Neural cell (in vitro differentiated cells): ENCODE results near the gene KIF3B.

ENCODE experiments used
- CTCF ChIP-seq: fragments of 450-650 bp; IDR thresholded peaks from 2 replicates; pipeline ENCODE4 v1.5.1; 2014; ENCODE audit warnings: antibody characterized with exemption, mild to moderate bottlenecking, moderate library complexity; ENCODE audit not compliant: poor library complexity, severe bottlenecking
- EP300 ChIP-seq: fragments of 450-650 bp; conservative IDR thresholded peaks from 2 replicates; pipeline ENCODE4 v1.6.1; 2014; ENCODE audit warnings: antibody characterized with exemption, mild to moderate bottlenecking, moderate library complexity; ENCODE audit not compliant: poor library complexity, severe bottlenecking
- EZH2 ChIP-seq: fragments of 200-600, 300-800 bp; shearing (Covaris generic), sonication (generic); IDR thresholded peaks from 2 replicates; pipeline ENCODE4 v1.6.1; 2014; ENCODE audit warnings: antibody characterized with exemption, low read length, borderline replicate concordance, mild to moderate bottlenecking; ENCODE audit not compliant: insufficient read depth, poor library complexity, severe bottlenecking
- MXI1 ChIP-seq: fragments of 450-650 bp; conservative IDR thresholded peaks from 2 replicates; pipeline ENCODE4 v1.6.1; 2014; ENCODE audit warnings: antibody characterized with exemption, mild to moderate bottlenecking; ENCODE audit not compliant: poor library complexity, severe bottlenecking
- POLR2AphosphoS5 ChIP-seq: IDR thresholded peaks from 2 replicates; pipeline ENCODE4 v1.6.1; 2012
- SMC3 ChIP-seq: fragments of 450-650 bp; conservative IDR thresholded peaks from 2 replicates; pipeline ENCODE4 v1.6.1; 2014; ENCODE audit warnings: antibody characterized with exemption, mild to moderate bottlenecking, moderate library complexity; ENCODE audit not compliant: poor library complexity
- TAF1 ChIP-seq: IDR thresholded peaks from 2 replicates; pipeline ENCODE4 v1.6.1; 2012; ENCODE audit warnings: low read depth

GRCh38 chr20:32320305-32320704 lies 42.9 kb downstream of the KIF3B start:
- TF ChIP-seq TAF1, result no peak
- TF ChIP-seq EP300, result no peak
- TF ChIP-seq CTCF, result no peak
- TF ChIP-seq EZH2, result no peak
- no peak for TF ChIP-seq POLR2AphosphoS5
- no peak for TF ChIP-seq SMC3
- no peak for TF ChIP-seq MXI1
